ENCODE data around the gene GIMAP8.

GRCh38 chr7:150451097-150451793 lies 815 bp downstream of the GIMAP8 start:
- TF ChIP-seq CTCF (IDR thresholded peaks at IDR 0.05; ENCODE audit: low read length) (no peak), EZH2 (optimal IDR thresholded peaks at IDR 0.05; ENCODE audit: low read depth, low read length) (no peak)
